ENCODE results near the gene GCKR. TPM values are rescaled to one million over a fixed set of nuclear protein-coding genes. Genes with fewer than 3 reads are reported as not detected.

GCKR gene
- polyA plus RNA-seq, 4 donors = 2.1 to 3.8 (median 2.5) TPM

DNA sequence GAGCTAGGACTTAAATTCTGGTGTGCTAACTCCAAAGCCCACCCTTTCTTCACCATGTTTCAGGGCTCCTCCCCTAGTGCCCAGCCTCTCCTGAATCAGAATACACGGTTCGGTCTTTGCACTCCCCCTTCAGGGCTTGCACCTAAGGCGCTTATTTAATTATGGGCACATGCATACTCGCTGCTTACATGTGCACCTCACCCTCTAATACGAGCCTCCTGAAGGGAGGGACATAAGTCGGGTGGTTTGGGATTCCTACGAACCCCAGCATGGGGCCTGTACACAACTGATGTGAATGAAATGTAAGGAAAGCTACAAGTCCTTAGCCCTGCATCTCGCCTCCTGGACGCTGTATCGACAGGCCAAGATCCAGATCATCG is 7.5 kb upstream of the GCKR start:
- FAIRE-seq = no peak

DNA sequence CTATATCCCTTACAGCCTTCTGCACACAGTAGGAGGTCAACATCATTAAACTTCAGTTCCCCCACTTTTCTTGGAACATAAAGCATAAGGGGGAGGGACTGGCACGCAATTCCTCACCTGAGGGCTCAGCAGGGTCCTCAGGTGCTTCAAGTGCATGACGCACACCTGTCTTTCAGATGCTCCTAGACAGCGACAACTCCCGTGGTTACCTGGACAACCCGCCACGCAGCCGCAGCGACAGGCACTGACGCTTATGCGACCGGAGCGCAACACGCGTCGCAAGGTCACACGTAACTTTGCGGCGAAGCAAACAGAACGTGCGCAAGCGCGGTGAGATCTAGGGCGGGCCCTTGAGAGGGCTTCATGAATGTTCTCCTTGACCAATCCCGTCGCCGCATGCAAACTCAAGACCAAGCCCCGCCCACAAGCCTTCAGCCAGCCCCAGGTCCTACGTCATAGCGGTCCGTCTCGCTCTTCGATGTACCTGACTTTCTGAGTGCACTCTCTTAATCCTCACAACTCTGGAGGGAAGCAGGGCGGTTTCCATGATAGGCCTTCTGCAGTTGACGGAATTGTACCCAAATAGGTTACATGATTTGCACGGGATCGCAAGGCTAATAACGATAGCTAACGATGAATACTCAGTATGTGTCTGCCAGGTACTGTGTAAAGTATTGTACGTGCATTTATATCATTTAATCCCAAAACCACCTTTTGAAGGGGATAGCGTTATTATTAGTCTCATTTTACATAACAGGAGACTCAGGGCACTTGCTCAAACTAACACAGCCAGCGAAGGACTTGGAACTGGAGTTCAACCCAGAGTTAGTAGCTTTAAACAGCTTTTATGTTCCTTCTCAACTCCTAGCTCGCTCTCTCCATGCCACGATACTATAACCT is 6.9 kb upstream of the GCKR start, which contains the start of gene IFT172:
TSS of gene IFT172 (minus strand) at position 246 of the 900 bp plus-strand sequence. CDS start at position 156, 90 bp downstream.
- H3K27ac ChIP-seq (ENCODE audit: low read depth in 1 of 3, low read length in 2 of 3) = peak within 1 kb of the TSS; percentile 5 to 70 (median 59)
- peak within 1 kb of the TSS in 2 of 3 donors; percentile 33 to 63 for H3K4me3 ChIP-seq (ENCODE audit: low read depth in 1 of 3, low read length in 3 of 3)
- FAIRE-seq (no peak), DNase-seq (peak; percentile 100)
- peaks cover 0 to 23% (median 0%) of the 10 kb centered on the region in 3 donors for H3K27me3 ChIP-seq (ENCODE audit: control insufficient read depth in 3 of 3, insufficient read depth in 3 of 3, low read length in 3 of 3)
- H3K36me3 ChIP-seq (ENCODE audit: control insufficient read depth in 3 of 3, insufficient read depth in 2 of 3, low read depth in 1 of 3, low read length in 3 of 3) = peaks cover 0 to under 1% (median 0%) of the 10 kb centered on the region in 3 donors
- no peaks in the 10 kb centered on the region for H3K9me3 ChIP-seq (ENCODE audit: control insufficient read depth in 2 of 2, insufficient read depth in 1 of 2, low read depth in 1 of 2, low read length in 1 of 2)
- peaks cover 0 to 11% (median 0%) of the 10 kb centered on the region in 3 donors for H3K4me1 ChIP-seq (ENCODE audit: control insufficient read depth in 3 of 3, insufficient read depth in 2 of 3, low read depth in 1 of 3, low read length in 2 of 3)
- WGBS, 3 donors = 8% methylated on average over 41 to 43 of the region's 43 CpGs

More for the DNA sequence above, 7.5 kb upstream of the GCKR start:
- Histone ChIP-seq H3K36me3 (ENCODE audit: control insufficient read depth in 3 of 3, insufficient read depth in 2 of 3, low read depth in 1 of 3, low read length in 3 of 3) (peaks cover 0 to 2% (median 0%) of the 10 kb centered on the region in 3 donors), H3K9me3 (ENCODE audit: control insufficient read depth in 2 of 2, insufficient read depth in 1 of 2, low read depth in 1 of 2, low read length in 1 of 2) (no peaks in the 10 kb centered on the region), H3K4me3 (ENCODE audit: low read depth in 1 of 3, low read length in 3 of 3) (peak overlapping the region in 2 of 3 donors; percentile 33 to 63), H3K4me1 (ENCODE audit: control insufficient read depth in 3 of 3, insufficient read depth in 2 of 3, low read depth in 1 of 3, low read length in 2 of 3) (peaks cover 0 to 7% (median 0%) of the 10 kb centered on the region in 3 donors), H3K27me3 (ENCODE audit: control insufficient read depth in 3 of 3, insufficient read depth in 3 of 3, low read length in 3 of 3) (peaks cover 0 to 17% (median 0%) of the 10 kb centered on the region in 3 donors), H3K27ac (ENCODE audit: low read depth in 1 of 3, low read length in 2 of 3) (peak overlapping the region in 2 of 3 donors; percentile 9 to 70)
- no peak for DNase-seq
- WGBS, 3 donors = 4% methylated on average over 11 of the region's 11 CpGs

DNA sequence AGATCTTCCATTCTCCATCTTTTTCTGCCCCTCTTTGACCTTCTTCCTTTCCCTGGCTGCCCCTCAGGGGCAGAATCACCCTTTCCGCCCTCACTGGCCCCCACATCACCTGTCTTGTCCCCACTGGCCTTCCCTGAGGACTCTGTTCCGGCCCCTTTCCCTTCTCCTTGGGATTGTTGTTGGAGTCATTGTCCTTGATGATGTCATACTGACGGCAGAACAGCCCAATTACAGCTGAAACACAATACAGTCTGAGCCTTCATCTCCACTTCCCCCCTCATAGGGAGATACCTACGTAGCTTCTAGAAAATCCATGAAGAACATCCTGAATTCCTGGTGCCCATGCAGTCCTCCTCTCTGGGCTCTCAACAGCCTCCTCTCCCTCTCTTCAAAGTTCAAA is 4.1 kb upstream of the GCKR start:
- no peak for FAIRE-seq
- 86% methylated on average over 4 of the region's 4 CpGs for WGBS, 3 donors
- Histone ChIP-seq H3K36me3 (ENCODE audit: control insufficient read depth in 3 of 3, insufficient read depth in 2 of 3, low read depth in 1 of 3, low read length in 3 of 3) (no peaks in the 10 kb centered on the region), H3K27me3 (ENCODE audit: control insufficient read depth in 3 of 3, insufficient read depth in 3 of 3, low read length in 3 of 3) (peaks cover 0 to 34% (median 0%) of the 10 kb centered on the region in 3 donors), H3K27ac (ENCODE audit: low read depth in 1 of 3, low read length in 2 of 3) (no peak overlapping the region), H3K9me3 (ENCODE audit: control insufficient read depth in 2 of 2, insufficient read depth in 1 of 2, low read depth in 1 of 2, low read length in 1 of 2) (no peaks in the 10 kb centered on the region), H3K4me1 (ENCODE audit: control insufficient read depth in 3 of 3, insufficient read depth in 2 of 3, low read depth in 1 of 3, low read length in 2 of 3) (peaks cover 0 to 27% (median 0%) of the 10 kb centered on the region in 3 donors), H3K4me3 (ENCODE audit: low read depth in 1 of 3, low read length in 3 of 3) (no peak overlapping the region)
- DNase-seq = no peak

DNA sequence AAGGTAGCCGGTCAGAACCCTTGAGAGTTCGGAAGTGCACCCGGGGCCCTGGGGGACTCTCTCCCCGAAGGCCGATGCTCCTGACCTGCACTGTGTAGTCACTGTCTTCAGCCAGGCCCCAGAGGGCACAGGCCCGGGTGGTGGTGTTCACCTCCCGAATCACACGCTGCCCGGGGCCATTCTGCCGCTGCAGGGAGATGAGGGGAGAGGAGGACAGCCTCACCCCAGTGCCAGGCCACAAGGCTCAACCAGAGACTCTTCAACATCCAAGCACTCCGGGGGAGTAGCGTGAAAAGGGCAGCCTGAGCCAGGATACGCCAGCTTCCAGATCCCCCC is 2.7 kb upstream of the GCKR start:
- H3K27ac ChIP-seq (ENCODE audit: low read depth in 1 of 3, low read length in 2 of 3) = no peak overlapping the region

DNA sequence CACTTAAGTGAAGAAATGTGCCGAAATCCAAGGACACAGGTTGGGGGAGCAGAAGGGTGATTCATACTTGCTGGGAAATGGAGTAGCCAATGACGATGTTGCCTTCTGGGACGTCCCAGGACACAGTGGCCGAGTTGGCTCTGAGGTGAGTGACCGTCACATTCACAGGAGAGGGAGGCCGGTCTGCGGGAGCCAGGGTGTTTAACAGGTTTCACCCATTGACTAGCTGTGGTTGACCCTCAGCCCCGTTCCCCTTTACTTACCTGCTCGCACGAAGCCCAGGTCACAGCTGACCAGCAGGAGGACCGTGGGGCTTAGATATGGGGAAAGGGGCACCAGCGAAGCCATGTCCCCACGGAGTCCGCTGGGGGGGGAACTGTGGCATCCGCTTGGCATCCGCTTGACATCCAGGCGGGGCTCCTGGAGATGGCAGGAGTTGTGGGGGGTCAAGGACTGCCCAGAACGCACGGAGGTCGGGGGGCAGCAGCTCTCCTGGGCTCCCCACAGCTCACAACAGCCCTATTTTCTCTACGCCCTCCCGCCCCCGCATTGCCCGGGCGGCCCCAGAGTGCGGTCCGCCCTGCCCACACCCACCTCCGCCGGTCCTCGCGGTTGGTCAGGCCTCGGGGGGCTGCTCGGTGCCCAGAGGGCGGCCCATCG is 2.2 kb upstream of the GCKR start:
- H3K9me3 ChIP-seq (ENCODE audit: control insufficient read depth in 2 of 2, insufficient read depth in 1 of 2, low read depth in 1 of 2, low read length in 1 of 2) = no peaks in the 10 kb centered on the region
- H3K4me1 ChIP-seq (ENCODE audit: control insufficient read depth in 3 of 3, insufficient read depth in 2 of 3, low read depth in 1 of 3, low read length in 2 of 3) = peaks cover 0 to 20% (median 0%) of the 10 kb centered on the region in 3 donors
- DNase-seq (peak in 1 of 2 donors; percentile 25), FAIRE-seq (no peak)
- H3K36me3 ChIP-seq (ENCODE audit: control insufficient read depth in 3 of 3, insufficient read depth in 2 of 3, low read depth in 1 of 3, low read length in 3 of 3) = no peaks in the 10 kb centered on the region
- 22 to 49% (median 22%) methylated on average over 20 to 35 of the region's 35 CpGs for WGBS, 3 donors
- H3K27ac ChIP-seq (ENCODE audit: low read depth in 1 of 3, low read length in 2 of 3) = peak overlapping the region in 1 of 3 donors; percentile 36
- H3K27me3 ChIP-seq (ENCODE audit: control insufficient read depth in 3 of 3, insufficient read depth in 3 of 3, low read length in 3 of 3) = peaks cover 0 to 40% (median 0%) of the 10 kb centered on the region in 3 donors
- H3K4me3 ChIP-seq (ENCODE audit: low read depth in 1 of 3, low read length in 3 of 3) = peak overlapping the region; percentile 19 to 60 (median 26)

More for the DNA sequence above, 2.7 kb upstream of the GCKR start:
- WGBS, 3 donors = 91 to 92% (median 91%) methylated on average over 13 of the region's 13 CpGs
- FAIRE-seq (no peak), DNase-seq (no peak)
- peaks cover 0 to 40% (median 0%) of the 10 kb centered on the region in 3 donors for H3K27me3 ChIP-seq (ENCODE audit: control insufficient read depth in 3 of 3, insufficient read depth in 3 of 3, low read length in 3 of 3)
- peaks cover 0 to 25% (median 0%) of the 10 kb centered on the region in 3 donors for H3K4me1 ChIP-seq (ENCODE audit: control insufficient read depth in 3 of 3, insufficient read depth in 2 of 3, low read depth in 1 of 3, low read length in 2 of 3)
- no peaks in the 10 kb centered on the region for H3K36me3 ChIP-seq (ENCODE audit: control insufficient read depth in 3 of 3, insufficient read depth in 2 of 3, low read depth in 1 of 3, low read length in 3 of 3)
- H3K9me3 ChIP-seq (ENCODE audit: control insufficient read depth in 2 of 2, insufficient read depth in 1 of 2, low read depth in 1 of 2, low read length in 1 of 2) = no peaks in the 10 kb centered on the region
- no peak overlapping the region for H3K4me3 ChIP-seq (ENCODE audit: low read depth in 1 of 3, low read length in 3 of 3)

DNA sequence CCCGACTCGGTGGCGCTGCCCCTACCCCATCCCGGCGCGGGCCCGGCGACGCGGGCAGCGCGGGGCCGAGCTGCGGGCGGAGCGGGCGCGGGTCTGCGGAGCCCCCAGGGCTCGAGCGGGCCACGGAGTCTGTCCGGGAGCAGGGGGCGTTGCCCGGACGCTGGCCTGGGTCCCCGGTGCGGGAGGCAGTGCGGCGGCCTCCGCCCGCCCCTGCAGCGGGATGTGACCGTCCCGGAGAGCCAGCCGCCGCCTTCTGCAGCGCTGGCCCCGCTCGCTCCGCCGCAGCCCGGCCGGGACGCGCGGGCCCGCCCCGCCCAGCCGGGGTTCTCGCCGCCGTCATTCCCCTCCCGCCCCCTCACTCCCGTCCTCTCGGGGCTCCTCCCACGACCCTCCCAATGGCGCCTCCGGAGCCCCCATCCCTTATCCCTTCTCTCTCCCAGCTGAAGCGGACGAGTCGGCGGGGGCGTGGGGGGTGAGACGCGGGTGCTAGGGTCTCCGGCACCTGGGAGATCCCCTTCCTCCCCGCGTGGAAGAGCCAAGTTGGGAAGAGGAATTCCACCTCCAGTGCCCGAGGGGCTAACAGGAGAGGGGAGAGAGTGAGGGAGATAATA is 1.6 kb upstream of the GCKR start, which contains the start of gene FNDC4:
TSS of gene FNDC4 (minus strand) at position 257 of the 611 bp plus-strand sequence. CDS start 521 bp downstream, outside the sequence.
- FAIRE-seq (no peak), DNase-seq (peak in 1 of 2 donors; percentile 50)
- 1 to 3% (median 3%) methylated on average over 29 to 70 of the region's 70 CpGs for WGBS, 3 donors
- H3K4me1 ChIP-seq (ENCODE audit: control insufficient read depth in 3 of 3, insufficient read depth in 2 of 3, low read depth in 1 of 3, low read length in 2 of 3) = peaks cover 0 to 20% (median 0%) of the 10 kb centered on the region in 3 donors
- H3K27me3 ChIP-seq (ENCODE audit: control insufficient read depth in 3 of 3, insufficient read depth in 3 of 3, low read length in 3 of 3) = peaks cover 0 to 40% (median 0%) of the 10 kb centered on the region in 3 donors
- no peaks in the 10 kb centered on the region for H3K9me3 ChIP-seq (ENCODE audit: control insufficient read depth in 2 of 2, insufficient read depth in 1 of 2, low read depth in 1 of 2, low read length in 1 of 2)
- H3K4me3 ChIP-seq (ENCODE audit: low read depth in 1 of 3, low read length in 3 of 3) = peak within 1 kb of the TSS; percentile 19 to 64 (median 60)
- H3K36me3 ChIP-seq (ENCODE audit: control insufficient read depth in 3 of 3, insufficient read depth in 2 of 3, low read depth in 1 of 3, low read length in 3 of 3) = no peaks in the 10 kb centered on the region
- H3K27ac ChIP-seq (ENCODE audit: low read depth in 1 of 3, low read length in 2 of 3) = peak within 1 kb of the TSS in 1 of 3 donors; percentile 36

DNA sequence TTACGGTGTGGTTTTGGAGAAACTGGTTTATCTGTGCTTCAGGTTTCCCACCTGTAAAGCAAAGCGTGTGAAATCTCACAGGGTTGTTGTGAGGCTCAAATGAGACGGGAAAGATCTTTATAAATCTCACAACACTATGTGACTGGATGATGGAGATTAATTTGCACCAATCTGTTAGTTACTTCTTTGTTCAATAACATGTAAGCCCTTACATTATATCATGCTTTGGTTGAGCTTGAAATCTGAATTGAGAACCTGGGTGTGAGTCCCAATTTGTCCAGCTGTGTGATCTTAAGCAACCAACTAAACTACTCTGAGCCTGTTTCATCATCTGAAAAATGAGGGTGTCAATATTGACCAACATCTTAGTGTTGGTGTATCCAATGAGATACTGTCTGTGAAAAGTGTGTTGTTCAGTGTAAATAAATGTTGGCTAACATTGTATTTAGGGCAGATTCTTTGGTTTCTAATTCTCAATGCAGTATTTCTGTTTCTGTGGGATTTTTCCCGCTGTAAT is 741 bp upstream of the GCKR start:
- H3K4me3 ChIP-seq (ENCODE audit: low read depth in 1 of 3, low read length in 3 of 3) = no peak overlapping the region

DNA sequence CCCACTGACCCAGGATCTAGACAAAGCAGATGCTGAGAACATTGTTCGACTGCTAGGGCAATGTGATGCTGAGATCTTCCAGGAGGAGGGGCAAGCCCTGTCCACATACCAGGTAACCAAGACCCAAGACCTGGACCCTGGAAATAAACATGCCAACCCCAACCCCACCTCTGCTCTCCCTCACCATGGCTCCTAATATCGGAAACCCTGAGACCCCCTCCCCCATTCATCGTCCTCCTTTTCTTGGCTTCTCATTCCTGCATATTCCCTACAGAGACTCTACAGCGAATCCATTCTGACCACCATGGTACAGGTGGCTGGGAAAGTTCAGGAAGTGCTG is 619 bp downstream of the GCKR start:
- no peak for FAIRE-seq
- H3K4me1 ChIP-seq (ENCODE audit: control insufficient read depth in 3 of 3, insufficient read depth in 2 of 3, low read depth in 1 of 3, low read length in 2 of 3) = peaks cover 0 to 20% (median 0%) of the 10 kb centered on the region in 3 donors
- no peak for DNase-seq
- 71 to 84% (median 75%) methylated on average over 4 of the region's 4 CpGs for WGBS, 3 donors
- H3K27me3 ChIP-seq (ENCODE audit: control insufficient read depth in 3 of 3, insufficient read depth in 3 of 3, low read length in 3 of 3) = peaks cover 0 to 35% (median 0%) of the 10 kb centered on the region in 3 donors
- no peaks in the 10 kb centered on the region for H3K36me3 ChIP-seq (ENCODE audit: control insufficient read depth in 3 of 3, insufficient read depth in 2 of 3, low read depth in 1 of 3, low read length in 3 of 3)
- H3K4me3 ChIP-seq (ENCODE audit: low read depth in 1 of 3, low read length in 3 of 3) = no peak overlapping the region
- no peak overlapping the region for H3K27ac ChIP-seq (ENCODE audit: low read depth in 1 of 3, low read length in 2 of 3)
- no peaks in the 10 kb centered on the region for H3K9me3 ChIP-seq (ENCODE audit: control insufficient read depth in 2 of 2, insufficient read depth in 1 of 2, low read depth in 1 of 2, low read length in 1 of 2)

More for the DNA sequence above, 741 bp upstream of the GCKR start:
- Histone ChIP-seq H3K9me3 (ENCODE audit: control insufficient read depth in 2 of 2, insufficient read depth in 1 of 2, low read depth in 1 of 2, low read length in 1 of 2) (no peaks in the 10 kb centered on the region), H3K27me3 (ENCODE audit: control insufficient read depth in 3 of 3, insufficient read depth in 3 of 3, low read length in 3 of 3) (peaks cover 0 to 40% (median 0%) of the 10 kb centered on the region in 3 donors), H3K36me3 (ENCODE audit: control insufficient read depth in 3 of 3, insufficient read depth in 2 of 3, low read depth in 1 of 3, low read length in 3 of 3) (no peaks in the 10 kb centered on the region), H3K4me1 (ENCODE audit: control insufficient read depth in 3 of 3, insufficient read depth in 2 of 3, low read depth in 1 of 3, low read length in 2 of 3) (peaks cover 0 to 20% (median 0%) of the 10 kb centered on the region in 3 donors), H3K27ac (ENCODE audit: low read depth in 1 of 3, low read length in 2 of 3) (no peak overlapping the region)
- FAIRE-seq (no peak), DNase-seq (no peak)
- WGBS, 3 donors = 62 to 74% (median 67%) methylated on average over 4 of the region's 4 CpGs

All from small intestine (tissue), 7 donors.